ENCODE results near the gene RD3L.

RD3L gene

DNA sequence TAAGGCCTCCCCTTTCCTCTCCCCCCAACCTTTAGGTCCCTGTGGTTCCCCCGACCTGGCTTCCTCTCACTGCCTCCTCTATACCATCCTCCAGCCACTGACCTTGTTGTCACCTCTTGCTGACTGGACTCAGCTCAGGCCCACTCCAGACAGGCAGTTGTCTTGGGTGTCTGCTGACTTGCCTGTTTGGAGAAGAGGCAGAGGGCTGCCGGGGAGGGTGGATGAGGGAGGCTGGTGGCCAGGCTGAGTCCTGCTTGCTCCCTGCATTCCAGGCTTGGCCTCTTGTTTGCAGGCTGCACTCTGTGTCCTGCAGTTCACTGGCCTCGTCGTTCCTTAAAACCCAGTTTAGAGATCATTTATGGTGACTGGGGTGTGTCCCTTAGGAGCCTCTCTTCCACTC, 31.0 kb upstream of the RD3L start:
- no peak for DNase-seq (ENCODE audit: low read depth)
- H3K4me3 ChIP-seq (ENCODE audit: control insufficient read depth, low read depth, low read length), result no peak overlapping the region
- TF ChIP-seq, protein P1, sequence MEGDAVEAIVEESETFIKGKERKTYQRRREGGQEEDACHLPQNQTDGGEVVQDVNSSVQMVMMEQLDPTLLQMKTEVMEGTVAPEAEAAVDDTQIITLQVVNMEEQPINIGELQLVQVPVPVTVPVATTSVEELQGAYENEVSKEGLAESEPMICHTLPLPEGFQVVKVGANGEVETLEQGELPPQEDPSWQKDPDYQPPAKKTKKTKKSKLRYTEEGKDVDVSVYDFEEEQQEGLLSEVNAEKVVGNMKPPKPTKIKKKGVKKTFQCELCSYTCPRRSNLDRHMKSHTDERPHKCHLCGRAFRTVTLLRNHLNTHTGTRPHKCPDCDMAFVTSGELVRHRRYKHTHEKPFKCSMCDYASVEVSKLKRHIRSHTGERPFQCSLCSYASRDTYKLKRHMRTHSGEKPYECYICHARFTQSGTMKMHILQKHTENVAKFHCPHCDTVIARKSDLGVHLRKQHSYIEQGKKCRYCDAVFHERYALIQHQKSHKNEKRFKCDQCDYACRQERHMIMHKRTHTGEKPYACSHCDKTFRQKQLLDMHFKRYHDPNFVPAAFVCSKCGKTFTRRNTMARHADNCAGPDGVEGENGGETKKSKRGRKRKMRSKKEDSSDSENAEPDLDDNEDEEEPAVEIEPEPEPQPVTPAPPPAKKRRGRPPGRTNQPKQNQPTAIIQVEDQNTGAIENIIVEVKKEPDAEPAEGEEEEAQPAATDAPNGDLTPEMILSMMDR (conservative IDR thresholded peaks at IDR 0.05; ENCODE audit: control insufficient read depth, insufficient read depth, low read depth, low read length), result no peak

DNA sequence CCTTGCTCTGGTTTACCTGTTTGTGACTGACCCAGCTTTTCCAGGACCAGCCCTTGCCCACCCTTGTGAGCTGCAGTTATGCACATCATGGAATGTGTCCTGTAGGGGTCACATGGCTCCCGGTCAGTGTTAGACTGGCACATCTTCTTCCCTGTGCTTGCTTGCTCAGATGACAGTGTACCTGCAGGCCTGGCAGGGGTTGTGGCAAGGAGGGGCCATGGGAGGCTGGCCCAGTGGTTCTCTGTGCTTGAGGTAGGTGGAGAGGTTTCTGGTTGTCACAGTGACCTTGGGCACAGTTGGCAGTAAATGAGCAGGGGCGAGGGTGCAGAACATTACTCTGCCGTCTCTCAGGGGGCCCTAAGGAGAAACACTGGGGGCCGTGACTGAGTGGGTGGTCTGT, 27.6 kb upstream of the RD3L start:
- DNase-seq (ENCODE audit: low read depth), result no peak
- TF ChIP-seq, protein P1 (conservative IDR thresholded peaks at IDR 0.05; ENCODE audit: control insufficient read depth, insufficient read depth, low read depth, low read length), result no peak
- H3K4me3 ChIP-seq (ENCODE audit: control insufficient read depth, low read depth, low read length), result no peak overlapping the region

DNA sequence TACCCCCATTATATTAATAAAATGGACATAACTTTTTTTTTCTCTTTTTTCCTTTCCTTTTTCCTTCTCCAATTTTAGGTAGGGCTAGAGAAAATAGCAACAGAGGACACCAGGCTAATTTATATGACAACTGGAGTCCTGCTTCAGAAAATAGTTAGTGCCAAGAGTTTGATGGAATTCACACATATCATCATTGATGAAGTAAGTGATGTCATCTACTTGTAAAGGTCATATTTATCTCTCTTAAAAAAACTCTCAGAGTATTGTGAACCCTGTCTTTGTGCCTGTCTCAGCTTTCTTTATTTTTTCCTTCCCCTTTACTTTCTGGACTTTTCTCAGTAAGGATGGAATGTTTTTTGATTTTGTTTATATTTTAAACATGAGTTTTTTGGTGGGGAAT, 24.3 kb upstream of the RD3L start:
- no peak for DNase-seq (ENCODE audit: low read depth)
- no peak overlapping the region for H3K4me3 ChIP-seq (ENCODE audit: control insufficient read depth, low read depth, low read length)
- TF ChIP-seq, protein P1 (conservative IDR thresholded peaks at IDR 0.05; ENCODE audit: control insufficient read depth, insufficient read depth, low read depth, low read length), result no peak

DNA sequence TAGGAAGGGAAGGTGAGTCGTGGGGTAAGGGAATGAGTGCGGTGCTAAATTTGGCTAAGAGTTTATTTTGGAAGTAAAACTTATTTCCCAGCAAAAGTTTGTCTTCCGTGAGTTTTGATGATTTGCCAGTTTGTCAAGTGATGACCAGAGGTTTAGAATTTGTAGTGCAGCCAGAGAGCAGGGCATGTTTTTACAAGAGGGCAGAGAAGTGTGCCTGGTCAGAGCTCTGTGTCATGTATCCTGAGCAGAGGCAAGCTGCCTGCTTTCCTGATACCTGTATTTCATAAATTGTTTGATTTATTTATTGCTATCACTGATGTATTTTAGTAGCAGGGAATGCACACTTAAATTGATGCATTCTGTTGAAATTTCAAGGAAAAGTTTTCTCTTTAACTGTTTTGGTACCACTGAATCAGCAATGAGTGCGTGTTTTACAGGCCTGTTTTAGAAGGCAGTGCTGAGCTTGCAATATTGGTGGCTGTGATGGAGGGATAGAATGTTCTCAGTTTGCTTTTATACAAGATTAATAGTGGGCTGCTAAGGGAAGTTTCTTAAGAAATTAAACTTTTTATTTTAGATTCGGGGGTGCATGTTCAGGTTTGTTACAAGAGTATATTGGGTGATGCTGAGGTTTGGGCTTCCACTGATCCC, 19.7 kb upstream of the RD3L start:
- no peak overlapping the region for H3K4me3 ChIP-seq (ENCODE audit: control insufficient read depth, low read depth, low read length)
- TF ChIP-seq, protein P1 (conservative IDR thresholded peaks at IDR 0.05; ENCODE audit: control insufficient read depth, insufficient read depth, low read depth, low read length), result no peak
- DNase-seq (ENCODE audit: low read depth), result no peak

DNA sequence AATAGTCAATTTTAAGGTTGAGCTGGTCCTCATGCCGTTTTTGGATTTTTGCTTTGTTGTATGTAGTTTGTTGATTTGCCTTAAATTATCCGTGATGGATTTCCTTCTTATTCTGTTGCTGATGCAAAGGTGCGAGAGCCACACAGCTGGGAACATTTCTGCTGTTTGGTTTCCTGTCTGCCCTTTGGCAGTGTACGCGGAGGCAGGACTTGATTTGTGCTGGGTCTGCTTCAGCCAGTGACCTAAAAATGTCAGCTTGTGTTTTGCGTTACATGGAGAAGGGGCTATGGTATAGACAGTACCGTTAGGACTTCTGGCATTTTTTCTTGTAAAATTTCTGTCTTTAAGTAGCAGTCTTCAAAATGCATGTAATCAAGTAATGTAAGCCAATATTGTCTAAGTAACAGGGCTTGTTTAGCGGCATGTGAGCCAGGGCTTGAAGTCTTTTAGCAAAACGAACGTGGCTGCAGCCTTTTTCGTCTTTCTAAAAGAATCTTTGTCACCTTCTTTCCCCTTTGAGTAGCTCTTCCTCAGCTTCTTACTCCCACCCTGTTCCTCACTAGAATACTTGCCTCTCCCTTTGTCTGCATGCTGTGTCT, 18.2 kb upstream of the RD3L start:
- DNase-seq (ENCODE audit: low read depth), result no peak
- TF ChIP-seq, protein P1 (conservative IDR thresholded peaks at IDR 0.05; ENCODE audit: control insufficient read depth, insufficient read depth, low read depth, low read length), result no peak
- no peak overlapping the region for H3K4me3 ChIP-seq (ENCODE audit: control insufficient read depth, low read depth, low read length)

DNA sequence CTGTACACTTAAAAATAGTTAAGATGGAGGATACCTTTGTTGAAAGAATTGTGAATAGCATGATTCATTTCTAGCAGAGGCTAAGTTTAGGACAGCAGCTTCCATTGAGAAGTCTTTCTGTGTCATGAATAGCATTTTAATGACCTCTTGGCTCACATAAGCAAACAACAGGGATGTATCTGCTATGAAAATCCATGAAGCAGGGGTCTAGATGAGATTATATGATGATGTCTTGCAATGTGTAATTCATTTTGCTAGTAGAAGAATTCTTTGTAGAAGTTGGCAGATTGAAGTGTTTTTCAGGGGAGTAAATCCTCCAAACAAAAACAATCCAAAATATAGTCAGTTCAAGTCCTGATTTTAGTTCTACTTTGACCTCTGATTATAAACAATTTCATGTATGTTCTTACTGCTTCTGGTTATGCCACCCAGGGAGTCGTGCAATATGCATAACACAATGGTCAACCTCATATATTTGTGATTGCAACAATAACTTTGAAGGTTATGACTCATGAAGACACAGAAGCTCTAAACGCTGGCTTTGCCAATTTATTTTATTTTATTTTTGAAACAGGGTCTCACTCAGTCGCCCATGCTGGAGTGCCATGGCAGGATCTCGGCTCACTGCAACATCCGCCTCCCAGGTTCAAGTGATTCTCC, 6.9 kb upstream of the RD3L start:
- TF ChIP-seq, protein P1 (conservative IDR thresholded peaks at IDR 0.05; ENCODE audit: control insufficient read depth, insufficient read depth, low read depth, low read length), result no peak
- no peak overlapping the region for H3K4me3 ChIP-seq (ENCODE audit: control insufficient read depth, low read depth, low read length)
- DNase-seq (ENCODE audit: low read depth), result no peak
